T-cell (primary cell): Measurements from ENCODE around the gene EFHD2. TPM values are rescaled to one million over a fixed set of nuclear protein-coding genes. Genes with fewer than 3 reads are reported as not detected.
A peak's percentile ranks its signal among the peaks of the same experiment; 100 is the strongest.

Experiments
- ATAC-seq, 4 experiments: fragments of 200-7000 bp in 3 of 4; fragments of 150-1000 bp in 1 of 4; cut with Tn5 transposase; replicated peaks in 1 of 4; 1 replicate in 3 of 4; 2 replicates in 1 of 4; pipeline ENCODE4 v1.10.0; 2021; ENCODE audit warnings: moderate library complexity in 3 of 4, mild to moderate bottlenecking in 2 of 4, moderate number of reproducible peaks in 1 of 4
- CTCF ChIA-PET, 2 donors: fragments of 300-600 bp; sonication (Branson Sonifier 250); formaldehyde crosslinking; loops; one replicate each; lab custom pipeline; 2022; ENCODE audit warnings: antibody characterized with exemption in 2 of 2; lab: Charles Lee
- POLR2A ChIA-PET, 2 donors: fragments of 300-600 bp; sonication (Branson Sonifier 250); formaldehyde crosslinking; loops; one replicate each; lab custom pipeline; 2022; ENCODE audit warnings: antibody characterized with exemption in 2 of 2; lab: Charles Lee
- DNase-seq, 35 experiments: peaks; one replicate each; pipeline versions ENCODE4 v3.0.0 to v3.0.0-alpha.2; 2013 to 2023
- H3K27ac ChIP-seq: one replicate; pipeline ENCODE4 v1.5.1; 2013; ENCODE audit warnings: low read length
- H3K27me3 ChIP-seq, 2 experiments: replicated peaks in 1 of 2; 1 replicate in 1 of 2; 2 replicates in 1 of 2; pipeline versions ENCODE4 v1.6.1 to v1.7.0; 2013; ENCODE audit warnings: low read length in 1 of 2, mixed read lengths in 1 of 2; ENCODE audit not compliant: control insufficient read depth in 2 of 2, insufficient read depth in 2 of 2; ENCODE audit errors: extremely low read depth in 1 of 2
- H3K36me3 ChIP-seq, 2 donors: 1 replicate in 1 of 2; 2 replicates in 1 of 2; pipeline versions ENCODE4 v1.6.1 to v1.7.0; 2013; ENCODE audit warnings: low read length in 1 of 2; ENCODE audit not compliant: control insufficient read depth in 2 of 2, insufficient read depth in 1 of 2; ENCODE audit errors: extremely low read depth in 1 of 2
- H3K4me1 ChIP-seq, 2 experiments: 1 replicate in 1 of 2; 2 replicates in 1 of 2; pipeline versions ENCODE4 v1.6.1 to v1.7.0; 2013; ENCODE audit warnings: low read length in 2 of 2, mixed read lengths in 1 of 2; ENCODE audit not compliant: insufficient read depth in 2 of 2, control insufficient read depth in 1 of 2; ENCODE audit errors: extremely low read depth in 1 of 2
- H3K4me3 ChIP-seq, 2 donors: 1 replicate in 1 of 2; 2 replicates in 1 of 2; pipeline versions ENCODE4 v1.5.1 to v1.7.0; 2013; ENCODE audit warnings: mild to moderate bottlenecking in 2 of 2, low read length in 1 of 2, moderate library complexity in 1 of 2; ENCODE audit not compliant: control insufficient read depth in 1 of 2; ENCODE audit errors: extremely low read depth in 1 of 2
- H3K9me3 ChIP-seq: 2 replicates; pipeline ENCODE4 v1.7.0; 2013
- H3K27ac Mint-ChIP-seq, 2 donors: one replicate each; pipeline ENCODE4 v1.8.0; 2020 to 2021; ENCODE audit warnings: mild to moderate bottlenecking in 2 of 2, mixed read lengths in 2 of 2
- H3K27me3 Mint-ChIP-seq, 2 donors: one replicate each; pipeline ENCODE4 v1.8.0; 2021 to 2022; ENCODE audit warnings: mixed read lengths in 2 of 2
- H3K36me3 Mint-ChIP-seq: one replicate; pipeline ENCODE4 v1.8.0; 2021; ENCODE audit warnings: mixed read lengths
- H3K4me1 Mint-ChIP-seq, 3 donors: one replicate each; pipeline ENCODE4 v1.8.0; 2020 to 2022; ENCODE audit warnings: mixed read lengths in 3 of 3, mild to moderate bottlenecking in 1 of 3
- H3K4me3 Mint-ChIP-seq, 3 donors: one replicate each; pipeline ENCODE4 v1.8.0; 2020 to 2022; ENCODE audit warnings: mild to moderate bottlenecking in 3 of 3, mixed read lengths in 3 of 3, moderate library complexity in 3 of 3
- H3K9me3 Mint-ChIP-seq, 3 donors: one replicate each; pipeline ENCODE4 v1.8.0; 2020 to 2022; ENCODE audit warnings: mixed read lengths in 3 of 3
- WGBS: methylation state at CpG from one replicate; pipeline ENCODE4 v1.1.5; 2013; ENCODE audit warnings: missing lambda C conversion rate; ENCODE audit not compliant: insufficient coverage; 5-methylcytosine and 5-hydroxymethylcytosine counted together
- total RNA-seq, 35 experiments: library from RNA in 6 of 35; stranded (reverse) in 6 of 35; fragments of 120-200 nt in 1 of 35; gene quantifications; one replicate each; pipeline versions ENCODE4 v1.2.1 to v1.2.4 and lab custom pipeline; 2013 to 2026

The EFHD2 gene
- total RNA-seq, 5 donors from 2014 or later (not counting 1 experiment from before 2014, with no cell fraction given), result 49.1 to 125 (median 63.6) TPM

- ChIA-PET POLR2A (no interaction called here), CTCF (interaction anchor here in 1 of 2 donors (0.7 kb wide), 1 partner anchor 34 kb away, joined by 3 read pairs; no protein-coding TSS in a partner anchor)
- Mint-ChIP-seq H3K36me3 (no peaks in the 10 kb centered on the region), H3K4me1 (no peaks in the 10 kb centered on the region), H3K27me3 (no peaks in the 10 kb centered on the region), H3K27ac (no peak overlapping the region), H3K9me3 (peaks cover 0 to 6% (median 4%) of the 10 kb centered on the region in 3 donors), H3K4me3 (no peak overlapping the region)
- Histone ChIP-seq H3K4me3 (no peak overlapping the region), H3K9me3 (no peaks in the 10 kb centered on the region), H3K27me3 (no peaks in the 10 kb centered on the region), H3K27ac (no peak overlapping the region), H3K4me1 (peaks cover 0 to 4% of the 10 kb centered on the region in 2 experiments), H3K36me3 (no peaks in the 10 kb centered on the region)
- no peak for ATAC-seq
- DNase-seq, result no peak
- no CpG with 5 or more reads among the region's 2 CpGs for WGBS
Measured at GRCh38 chr1:15397236-15397635, 12.5 kb upstream of the EFHD2 start.

- Histone ChIP-seq H3K27ac (no peak overlapping the region), H3K27me3 (no peaks in the 10 kb centered on the region), H3K9me3 (no peaks in the 10 kb centered on the region), H3K4me1 (peaks cover 0 to 17% of the 10 kb centered on the region in 2 experiments), H3K4me3 (no peak overlapping the region), H3K36me3 (no peaks in the 10 kb centered on the region)
- DNase-seq, result no peak
- CTCF ChIA-PET, result interaction anchor here in 1 of 2 donors (0.6 kb wide), 1 partner anchor 268 kb away, joined by 4 read pairs; no protein-coding TSS in a partner anchor
- no peaks in the 10 kb centered on the region for H3K27me3 Mint-ChIP-seq
- no peak overlapping the region for H3K4me3 Mint-ChIP-seq
- peaks cover 0 to 6% (median 4%) of the 10 kb centered on the region in 3 donors for H3K9me3 Mint-ChIP-seq
- POLR2A ChIA-PET, result no interaction called here
- ATAC-seq, result no peak
- H3K4me1 Mint-ChIP-seq, result no peaks in the 10 kb centered on the region
- H3K36me3 Mint-ChIP-seq, result no peaks in the 10 kb centered on the region
- 92% methylated on average over 2 of the region's 2 CpGs for WGBS
- H3K27ac Mint-ChIP-seq, result no peak overlapping the region
Measured at GRCh38 chr1:15399710-15400109, 10.0 kb upstream of the EFHD2 start.

DNA sequence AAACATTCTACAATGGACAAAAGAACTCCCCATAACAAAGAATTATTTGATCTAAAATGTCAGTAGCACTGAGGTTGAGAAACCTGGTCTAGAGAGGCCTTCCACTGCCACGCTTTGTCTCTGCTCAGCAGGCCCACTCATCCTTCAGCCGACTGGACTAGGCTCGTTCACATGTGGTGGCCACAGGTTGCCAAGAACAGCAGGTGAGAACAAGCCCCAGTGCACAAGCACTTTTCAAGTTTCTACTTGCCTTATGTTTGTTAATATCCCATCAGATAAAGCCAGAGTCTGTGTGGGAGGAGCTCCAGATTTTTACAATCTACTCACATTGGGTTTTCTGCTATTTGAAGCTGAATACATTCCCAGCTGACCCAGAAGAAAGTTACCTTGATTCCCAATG, 9.1 kb upstream of the EFHD2 start:
- 96% methylated on average over 3 of the region's 3 CpGs for WGBS
- ChIA-PET CTCF (no interaction called here), POLR2A (no interaction called here)

DNA sequence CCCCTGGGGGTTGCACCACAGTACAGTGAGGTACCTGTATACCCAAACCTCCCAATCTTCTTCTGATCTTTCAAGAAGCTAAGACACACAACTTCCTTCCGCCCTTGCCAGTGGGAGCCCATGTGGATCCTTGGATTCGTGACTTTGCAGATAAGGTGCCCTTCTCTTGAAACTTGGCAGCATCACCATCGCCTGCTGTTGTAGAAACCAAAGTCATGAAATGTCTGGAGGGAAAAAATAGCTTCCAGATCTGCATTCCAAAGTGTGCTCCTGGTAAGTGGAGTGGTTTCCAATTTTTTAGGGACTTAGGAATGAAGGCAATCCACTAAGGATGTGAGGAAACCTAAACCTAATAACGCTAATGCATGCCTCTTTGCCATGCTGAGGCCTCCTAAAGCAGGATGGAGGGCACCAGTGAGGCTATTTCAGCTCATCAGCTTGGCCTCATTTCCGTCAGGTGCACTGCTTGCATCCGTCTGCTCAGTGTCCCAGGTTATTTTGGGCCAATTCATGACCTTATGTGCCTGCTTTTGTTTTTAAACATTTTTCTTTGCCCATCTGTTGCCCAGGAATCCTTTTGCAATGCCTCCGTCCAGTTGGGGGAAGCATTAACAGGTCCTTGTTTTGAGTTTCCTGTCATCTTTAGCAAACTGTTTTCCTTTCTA, 8.2 kb upstream of the EFHD2 start:
- DNase-seq (no peak), ATAC-seq (no peak)
- Mint-ChIP-seq H3K27ac (no peak overlapping the region), H3K4me3 (no peak overlapping the region), H3K27me3 (no peaks in the 10 kb centered on the region), H3K4me1 (peaks cover 0 to 7% (median 0%) of the 10 kb centered on the region in 3 donors), H3K36me3 (no peaks in the 10 kb centered on the region), H3K9me3 (peaks cover 0 to 6% (median 4%) of the 10 kb centered on the region in 3 donors)
- WGBS, result 94% methylated on average over 2 of the region's 7 CpGs
- no peak overlapping the region for H3K4me3 ChIP-seq
- CTCF ChIA-PET, result no interaction called here
- H3K36me3 ChIP-seq, result no peaks in the 10 kb centered on the region
- POLR2A ChIA-PET, result no interaction called here
- H3K4me1 ChIP-seq, result peaks cover 0 to 33% of the 10 kb centered on the region in 2 experiments
- no peak overlapping the region for H3K27ac ChIP-seq
- no peaks in the 10 kb centered on the region for H3K9me3 ChIP-seq
- H3K27me3 ChIP-seq, result no peaks in the 10 kb centered on the region

More for the DNA sequence above, 9.1 kb upstream of the EFHD2 start:
- H3K27me3 ChIP-seq, result no peaks in the 10 kb centered on the region
- peaks cover 0 to 5% (median 0%) of the 10 kb centered on the region in 3 donors for H3K4me1 Mint-ChIP-seq
- peaks cover 0 to 6% (median 4%) of the 10 kb centered on the region in 3 donors for H3K9me3 Mint-ChIP-seq
- no peak overlapping the region for H3K27ac Mint-ChIP-seq
- H3K27me3 Mint-ChIP-seq, result no peaks in the 10 kb centered on the region
- H3K4me3 Mint-ChIP-seq, result no peak overlapping the region
- H3K36me3 Mint-ChIP-seq, result no peaks in the 10 kb centered on the region
- no peak for DNase-seq
- no peak overlapping the region for H3K27ac ChIP-seq
- ATAC-seq, result no peak
- H3K36me3 ChIP-seq, result no peaks in the 10 kb centered on the region
- H3K9me3 ChIP-seq, result no peaks in the 10 kb centered on the region
- peaks cover 0 to 26% of the 10 kb centered on the region in 2 experiments for H3K4me1 ChIP-seq
- H3K4me3 ChIP-seq, result no peak overlapping the region

DNA sequence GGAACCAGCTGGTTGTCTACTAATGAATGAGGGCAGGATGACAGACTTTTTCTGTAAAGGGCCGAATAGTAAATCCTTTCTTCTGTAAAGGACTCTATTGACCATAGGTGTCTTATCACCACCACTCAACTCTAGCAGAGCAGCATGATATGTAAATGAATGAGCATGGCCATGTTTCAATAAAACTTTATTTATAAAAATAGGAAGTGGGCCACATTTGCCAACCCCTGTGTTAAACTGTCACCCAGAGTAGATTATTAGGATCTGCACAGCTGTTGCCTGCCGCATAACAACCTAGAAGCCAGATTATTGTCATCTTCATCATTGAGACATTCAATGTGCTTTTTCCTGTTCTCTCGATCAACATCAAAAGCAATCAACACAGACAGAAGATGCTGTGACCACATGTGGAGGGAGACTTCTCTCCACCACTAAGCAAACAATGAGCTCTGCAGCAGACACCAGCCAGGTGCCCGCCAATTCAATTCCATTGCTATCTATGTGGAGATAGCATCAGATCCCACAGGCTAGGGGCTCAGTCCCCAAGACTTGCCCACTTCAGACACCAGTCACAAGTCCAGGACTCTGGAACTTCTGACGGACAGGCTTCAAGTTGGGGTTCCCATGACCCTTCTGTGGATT, 6.8 kb upstream of the EFHD2 start:
- H3K4me3 ChIP-seq, result no peak overlapping the region
- no peaks in the 10 kb centered on the region for H3K27me3 ChIP-seq
- Mint-ChIP-seq H3K4me1 (peaks cover 0 to 17% (median 8%) of the 10 kb centered on the region in 3 donors), H3K27ac (no peak overlapping the region), H3K27me3 (no peaks in the 10 kb centered on the region), H3K9me3 (peaks cover 0 to 6% (median 4%) of the 10 kb centered on the region in 3 donors), H3K36me3 (no peaks in the 10 kb centered on the region), H3K4me3 (no peak overlapping the region)
- 100% methylated on average over 1 of the region's 5 CpGs for whole genome bisulfite sequencing
- peaks cover 0 to 46% of the 10 kb centered on the region in 2 experiments for H3K4me1 ChIP-seq
- ATAC-seq (no peak), DNase-seq (no peak)
- H3K9me3 ChIP-seq, result no peaks in the 10 kb centered on the region
- H3K27ac ChIP-seq, result no peak overlapping the region
- POLR2A ChIA-PET, result interaction anchor here in 1 of 2 donors (0.6 kb wide), 1 partner anchor 21 kb away, joined by 4 read pairs; no protein-coding TSS in a partner anchor
- CTCF ChIA-PET, result no interaction called here
- H3K36me3 ChIP-seq, result no peaks in the 10 kb centered on the region

DNA sequence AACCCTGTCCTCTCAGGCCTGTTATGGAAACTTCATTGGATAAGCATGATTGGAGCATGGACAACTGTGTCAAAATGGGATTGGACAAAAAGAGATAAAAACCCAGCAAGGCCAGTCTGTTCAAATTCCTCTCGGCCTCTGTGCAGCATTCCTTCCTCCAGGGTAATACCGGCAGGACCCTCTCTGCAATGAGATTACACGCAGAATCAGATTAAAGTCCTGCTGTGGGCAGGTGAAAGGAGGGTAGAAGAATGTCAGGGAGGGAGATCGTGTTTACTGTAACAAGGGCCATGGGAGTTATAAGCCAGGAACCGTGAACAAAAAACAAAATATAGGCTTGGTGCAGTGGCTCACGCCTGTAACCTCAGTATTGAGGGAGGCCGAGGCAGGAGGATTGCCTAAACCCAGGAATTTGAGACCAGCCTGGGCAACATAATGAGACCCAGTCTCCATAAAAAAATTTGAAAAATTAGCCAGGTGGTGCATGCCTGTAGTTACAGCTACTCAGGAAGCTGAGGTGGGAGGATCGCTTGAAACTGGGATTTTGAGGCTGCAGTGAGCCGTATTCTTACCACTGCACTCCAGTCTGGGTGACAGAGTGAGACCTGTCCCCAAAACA, 5.6 kb upstream of the EFHD2 start:
- Histone ChIP-seq H3K4me1 (peaks cover 0 to 52% of the 10 kb centered on the region in 2 experiments), H3K27ac (peak overlapping the region; percentile 61), H3K4me3 (no peak overlapping the region), H3K27me3 (peaks cover 0 to 4% of the 10 kb centered on the region in 2 experiments), H3K9me3 (no peaks in the 10 kb centered on the region), H3K36me3 (no peaks in the 10 kb centered on the region)
- peaks cover 0 to 6% (median 4%) of the 10 kb centered on the region in 3 donors for H3K9me3 Mint-ChIP-seq
- no peaks in the 10 kb centered on the region for H3K36me3 Mint-ChIP-seq
- H3K4me3 Mint-ChIP-seq, result no peak overlapping the region
- DNase-seq (no peak), ATAC-seq (no peak)
- CTCF ChIA-PET, result no interaction called here
- H3K27ac Mint-ChIP-seq, result no peak overlapping the region
- no peaks in the 10 kb centered on the region for H3K27me3 Mint-ChIP-seq
- H3K4me1 Mint-ChIP-seq, result peaks cover 3 to 22% (median 10%) of the 10 kb centered on the region in 3 donors
- POLR2A ChIA-PET, result no interaction called here
- WGBS, result 93% methylated on average over 6 of the region's 9 CpGs
